GM21717 (cell line): ENCODE data around the gene AHCYL2.
"Not testable (repeated sequence)": the region's sequence is repeated elsewhere in the genome, so short reads cannot be mapped to it uniquely, and the experiment has no call there.

Source experiments
- ATAC-seq: cut with Tn5 transposase; IDR thresholded peaks from one replicate; pipeline ENCODE4 v1.9.1; 2021; ENCODE audit warnings: mild to moderate bottlenecking, moderate library complexity; ENCODE audit not compliant: unreplicated experiment

Gene AHCYL2

DNA sequence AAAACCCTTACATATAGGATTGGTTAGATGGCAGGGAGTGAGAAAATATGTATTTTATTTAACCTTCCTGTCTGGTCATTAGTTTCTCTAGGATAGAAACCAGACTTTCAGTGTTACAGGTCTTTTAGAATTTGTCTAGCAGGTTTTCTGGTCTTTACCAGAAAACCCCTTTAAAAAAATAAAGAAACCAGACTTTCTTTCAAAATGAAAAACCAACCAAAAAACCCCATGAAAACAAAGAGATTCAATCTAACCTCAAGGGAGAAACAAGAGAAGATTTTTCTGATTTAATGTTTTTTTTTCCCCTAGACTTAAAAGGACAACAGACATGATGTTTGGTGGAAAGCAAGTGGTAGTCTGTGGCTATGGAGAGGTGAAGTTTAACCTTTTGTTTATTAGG lies 180.7 kb downstream of the AHCYL2 start:
- no peak for ATAC-seq

DNA sequence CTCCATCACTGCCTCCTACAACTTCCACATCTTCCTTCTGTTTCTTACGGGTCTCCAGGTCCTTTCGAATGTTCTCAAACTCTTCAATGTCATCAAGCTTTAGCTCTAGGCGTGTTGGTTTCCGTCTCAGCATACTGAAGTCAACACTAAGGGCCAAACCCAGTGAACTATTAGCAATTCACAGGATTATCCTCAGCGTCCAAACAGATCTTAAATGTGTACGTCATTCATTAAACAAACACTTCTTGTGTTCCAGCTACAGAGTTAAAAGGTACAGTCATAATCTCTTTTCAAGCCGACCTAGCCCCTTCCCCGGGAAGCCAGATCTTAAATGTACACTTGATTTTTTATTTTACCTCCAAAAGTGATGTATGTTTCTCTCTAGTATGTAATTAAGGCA lies 185.4 kb downstream of the AHCYL2 start:
- not testable (repeated sequence) for ATAC-seq

DNA sequence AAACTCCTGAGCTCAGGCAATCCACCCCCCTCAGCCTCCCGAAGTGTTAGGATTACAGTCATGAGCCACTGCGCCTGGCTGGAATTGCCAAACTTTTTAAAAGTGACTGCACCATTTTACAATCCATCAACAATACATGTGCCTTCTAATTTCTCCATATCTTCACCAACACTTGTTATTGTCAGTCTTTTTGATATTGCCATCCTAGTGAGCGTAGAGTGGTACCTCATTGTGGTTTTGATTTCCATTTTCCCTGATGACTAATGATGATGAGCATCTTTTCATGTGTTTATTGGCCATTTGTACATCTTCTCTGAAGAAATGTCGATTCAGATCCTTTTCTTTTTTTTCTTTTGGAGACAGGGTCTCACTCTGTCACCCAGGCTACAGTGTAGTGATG lies 187.7 kb downstream of the AHCYL2 start:
- no peak for ATAC-seq

DNA sequence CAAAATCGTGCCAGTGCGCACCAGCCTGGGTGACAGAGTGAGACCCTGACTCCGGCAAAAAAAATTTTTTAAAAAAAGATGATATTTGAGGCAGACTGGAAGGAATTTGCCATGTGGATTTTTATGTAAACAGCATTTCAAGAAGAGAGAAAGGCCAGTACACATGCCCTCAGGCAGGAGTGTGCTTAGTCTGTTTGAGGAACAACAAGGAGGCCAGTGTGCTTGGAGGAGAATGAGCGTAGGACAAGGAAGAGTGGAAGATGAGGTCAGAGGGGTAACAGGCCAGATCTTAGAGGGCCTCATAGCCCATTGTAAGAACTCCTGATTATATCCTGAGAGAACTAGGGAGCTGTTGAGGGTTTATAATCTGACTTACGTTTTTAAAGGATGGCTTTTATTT lies 192.2 kb downstream of the AHCYL2 start:
- ATAC-seq: no peak

DNA sequence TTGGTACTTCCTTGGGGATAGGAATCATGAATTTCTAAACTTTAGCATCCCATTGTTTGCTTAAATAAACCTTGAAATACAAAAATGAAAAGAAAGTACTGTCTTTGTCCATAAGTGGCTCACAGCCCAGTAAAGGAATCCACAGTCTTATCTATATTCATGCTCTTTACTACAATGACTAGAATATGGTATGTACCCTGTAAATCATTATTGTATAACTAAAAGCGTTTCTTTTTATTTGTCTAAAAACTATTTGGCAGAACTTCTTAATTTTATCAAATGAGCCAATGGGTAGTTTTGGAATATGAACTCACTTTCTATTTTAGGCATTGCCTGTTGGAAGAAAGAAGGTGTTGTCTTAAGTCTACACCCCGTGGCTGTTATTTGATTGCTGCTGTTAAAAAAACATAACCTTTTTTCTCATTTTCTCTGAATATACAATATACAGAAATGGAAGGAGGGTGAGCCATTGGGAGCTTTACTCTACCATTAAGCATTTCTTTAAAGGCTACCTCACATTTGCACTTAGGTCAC lies 197.0 kb downstream of the AHCYL2 start:
- ATAC-seq: no peak

DNA sequence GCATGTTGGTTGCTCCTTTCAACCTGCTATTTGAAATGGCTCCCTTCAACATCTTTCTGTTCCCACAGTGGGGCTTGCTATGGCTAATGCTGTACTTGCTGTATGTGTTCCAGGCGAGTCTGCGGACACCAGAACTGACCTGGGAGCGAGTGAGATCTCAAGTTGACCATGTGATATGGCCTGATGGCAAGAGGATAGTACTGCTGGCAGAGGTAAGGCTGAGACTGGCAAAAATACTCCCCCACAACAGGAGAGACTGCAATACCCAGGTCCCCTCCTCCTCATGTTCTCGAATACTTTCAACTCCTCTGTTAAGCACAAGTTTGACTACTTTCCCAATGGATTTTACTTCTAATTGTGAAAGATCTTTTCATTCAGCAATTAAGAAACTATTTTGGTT lies 197.9 kb downstream of the AHCYL2 start:
- ATAC-seq: no peak

DNA sequence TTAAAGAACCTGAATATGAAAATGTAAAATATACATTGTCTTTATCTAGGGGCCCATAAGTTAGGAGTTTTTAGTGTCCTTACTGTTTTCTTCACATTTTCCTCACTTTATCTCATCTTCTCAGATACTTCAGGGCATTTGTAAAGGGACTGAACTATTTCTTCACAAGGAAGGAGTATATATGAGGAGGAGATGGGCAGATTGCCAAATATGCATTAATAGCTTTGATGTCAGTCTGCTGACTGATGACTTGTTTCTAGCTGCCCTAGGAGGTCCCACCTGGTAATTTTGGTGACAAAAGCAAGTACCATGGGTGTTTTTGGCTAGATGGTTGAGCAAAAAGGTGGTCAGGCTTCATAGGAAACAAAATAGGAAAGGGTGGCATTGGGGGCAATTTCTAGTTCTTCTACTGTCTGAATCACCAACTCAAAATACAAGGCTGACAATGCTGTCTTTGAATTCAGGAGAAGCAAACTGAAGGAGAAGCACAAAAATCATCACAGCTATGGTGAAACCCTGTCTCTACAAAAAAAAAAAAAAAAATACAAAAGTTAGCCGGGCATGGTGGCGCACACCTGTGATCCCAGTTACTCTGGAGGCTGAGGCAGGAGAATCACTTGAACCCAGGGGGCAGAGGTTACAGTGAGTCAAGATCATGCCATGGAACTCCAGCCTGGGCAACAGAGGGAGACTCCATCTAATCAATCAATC lies 199.0 kb downstream of the AHCYL2 start:
- ATAC-seq: no peak

DNA sequence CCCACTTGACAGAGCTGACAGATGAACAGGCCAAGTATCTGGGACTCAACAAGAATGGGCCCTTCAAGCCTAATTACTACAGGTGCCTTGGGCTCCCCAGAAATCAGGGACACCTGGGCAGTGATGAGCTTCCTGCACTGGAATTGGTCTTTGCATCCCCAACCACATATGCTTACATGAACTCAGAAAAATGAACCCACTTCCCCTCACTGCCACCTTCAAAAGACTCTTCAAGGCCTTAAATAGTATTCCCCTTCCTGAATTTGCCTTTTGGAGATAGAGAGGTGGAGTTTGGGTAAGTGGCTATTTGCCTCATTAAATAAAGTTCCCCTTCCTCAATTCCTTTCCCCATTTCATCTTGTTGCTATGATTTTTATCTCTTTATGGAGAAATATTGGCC lies 201.7 kb downstream of the AHCYL2 start:
- no peak for ATAC-seq

DNA sequence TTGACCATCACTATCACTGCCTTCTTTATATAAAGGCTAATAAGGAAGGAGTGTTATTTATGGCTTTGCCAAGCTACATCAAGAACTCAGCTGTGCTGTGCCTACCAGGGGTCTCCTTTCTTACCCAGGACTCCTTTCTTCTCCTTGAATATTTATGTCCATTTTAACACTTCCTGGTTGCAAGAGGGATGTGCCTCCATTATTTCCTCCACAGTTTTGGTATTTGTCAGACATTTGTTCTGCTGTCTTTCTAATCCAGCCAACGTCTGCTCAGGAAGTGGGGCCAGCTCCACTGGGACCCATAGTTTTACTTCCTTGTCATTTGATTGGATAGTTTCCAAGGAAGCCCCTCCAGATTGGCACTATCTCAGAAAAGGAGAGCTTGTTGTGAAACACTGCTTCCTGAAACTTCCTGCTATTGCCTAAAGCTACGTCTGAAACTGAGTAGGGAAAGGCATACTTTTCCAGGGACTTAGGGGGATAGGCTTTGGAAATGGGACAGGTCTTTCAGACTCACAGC lies 202.8 kb downstream of the AHCYL2 start:
- ATAC-seq: no peak

DNA sequence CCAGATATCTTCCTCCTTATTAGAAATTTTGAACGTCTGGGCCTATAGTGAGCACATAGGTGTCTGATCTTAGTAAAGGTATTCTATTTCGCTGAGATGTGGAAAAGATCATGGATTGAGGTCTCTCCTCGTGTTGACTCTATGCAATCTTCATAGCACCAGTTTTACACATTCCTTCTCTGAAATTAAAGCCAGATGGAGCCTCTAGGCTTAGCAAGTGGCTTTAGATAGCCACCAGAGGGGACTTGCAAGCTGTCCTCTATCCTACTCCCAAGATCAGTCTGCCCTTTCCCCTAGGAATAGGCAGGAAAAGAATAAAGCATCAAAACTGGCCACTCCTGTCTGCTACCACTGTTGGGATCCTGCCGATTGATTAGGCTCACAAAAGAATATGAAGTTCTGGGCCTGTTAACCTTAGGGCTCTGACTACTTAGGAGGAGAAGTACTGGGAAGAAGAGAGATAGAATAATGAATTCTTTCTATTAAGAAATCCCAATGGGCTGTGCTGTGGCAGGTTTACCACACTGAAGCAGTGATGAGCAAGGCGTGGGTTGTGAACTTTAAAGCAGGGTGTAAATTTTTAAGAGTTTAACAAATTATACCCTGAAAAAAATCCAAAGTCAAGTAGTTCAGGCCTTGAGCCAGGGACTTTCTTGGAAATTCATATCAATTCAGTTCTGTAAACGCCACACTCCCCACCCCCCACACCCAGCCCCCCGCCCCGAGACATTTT lies 207.2 kb downstream of the AHCYL2 start:
- no peak for ATAC-seq

DNA sequence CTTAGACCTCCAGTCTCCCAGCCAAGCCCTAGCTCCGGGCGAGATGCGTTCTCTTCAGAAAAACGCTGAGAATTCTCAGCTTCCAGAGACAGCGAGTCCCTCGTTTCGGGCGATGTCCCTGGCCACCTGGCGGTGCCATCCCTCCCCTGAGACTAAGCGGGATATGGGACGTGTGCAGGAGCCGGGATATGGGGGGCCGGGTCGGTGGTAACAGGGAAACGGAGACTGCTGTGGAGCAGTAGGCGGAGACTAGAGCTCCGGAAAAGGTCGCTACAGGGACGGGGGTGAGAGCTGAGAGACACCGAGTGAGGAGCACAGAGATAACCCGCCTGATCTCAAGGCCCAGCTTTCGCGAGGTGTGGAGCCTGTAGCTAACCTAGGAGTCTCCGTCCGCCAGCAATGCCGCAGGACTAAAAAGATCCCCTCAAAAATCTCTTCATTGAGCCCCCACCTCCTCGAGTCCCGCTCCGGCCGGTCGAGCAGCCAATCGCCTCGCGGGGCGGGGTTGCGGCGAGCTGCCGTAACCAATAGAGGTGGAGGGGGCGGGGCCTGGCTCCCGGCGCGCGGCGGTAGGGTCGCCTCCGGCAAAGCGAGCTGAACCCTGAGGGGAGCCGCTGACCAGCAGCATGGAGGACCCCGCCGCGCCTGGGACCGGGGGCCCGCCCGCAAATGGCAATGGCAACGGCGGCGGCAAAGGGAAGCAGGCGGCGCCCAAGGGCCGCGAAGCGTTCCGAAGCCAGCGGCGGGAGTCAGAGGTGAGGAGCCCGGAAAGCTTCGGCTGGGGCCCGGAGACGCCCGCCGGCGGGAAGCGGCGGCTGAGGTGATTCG lies 209.2 kb downstream of the AHCYL2 start, which contains the start of gene STRIP2:
STRIP2 (plus strand) TSS at position 586 of the 828 bp plus-strand sequence; CDS start at position 627, 41 bp downstream.
- ATAC-seq: peak; percentile 97

DNA sequence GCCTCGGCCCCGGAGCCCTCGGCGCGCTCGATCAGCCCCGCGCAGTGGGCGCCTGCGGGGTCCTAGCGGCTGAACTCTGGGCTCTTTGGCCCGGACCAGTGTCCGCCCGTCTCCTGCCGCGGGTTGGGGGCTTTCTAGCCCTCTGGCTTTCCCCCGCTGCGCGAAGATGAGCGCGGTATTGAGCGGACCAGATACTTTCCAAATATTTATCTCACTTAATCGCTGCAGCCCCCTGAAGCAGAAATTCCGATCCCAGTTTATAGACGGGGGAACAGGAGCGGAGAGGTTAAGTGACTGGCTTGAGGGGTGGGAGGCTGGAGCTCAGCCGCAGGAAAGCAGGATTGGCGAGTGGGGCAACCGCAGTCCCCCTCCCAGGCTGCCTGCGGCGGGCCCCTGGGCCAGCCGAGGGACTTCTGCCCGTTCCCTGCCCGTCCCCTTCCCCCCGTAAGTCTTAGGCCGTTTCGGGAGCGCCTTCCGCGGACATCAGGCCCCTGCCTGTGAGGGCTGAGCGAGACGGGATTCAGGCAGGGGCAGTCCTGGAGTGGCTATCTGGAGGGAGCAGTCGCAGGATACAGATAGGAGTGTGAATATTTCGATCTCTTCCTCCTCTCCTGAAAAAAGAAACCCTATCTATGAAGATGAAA lies 210.0 kb downstream of the AHCYL2 start:
- no peak for ATAC-seq

DNA sequence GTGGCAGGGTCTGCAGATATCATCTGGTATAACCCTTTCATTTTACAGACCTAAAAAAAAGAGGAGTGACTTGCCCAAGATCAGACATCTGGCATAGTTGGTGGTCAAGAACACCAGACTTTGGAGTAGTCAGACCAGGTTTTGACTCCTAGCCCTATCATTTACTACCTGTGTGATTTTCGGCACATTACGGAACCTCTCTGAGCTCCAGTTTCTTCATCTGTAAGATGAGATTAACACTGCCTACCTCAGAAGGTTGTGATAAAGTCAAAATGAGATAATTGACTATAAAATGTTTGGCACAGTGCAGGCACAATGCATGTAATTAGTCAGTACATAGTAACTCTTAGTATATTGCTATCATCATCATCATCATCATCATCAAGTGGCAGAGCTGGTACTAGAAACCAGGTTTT lies 210.6 kb downstream of the AHCYL2 start:
- no peak for ATAC-seq

DNA sequence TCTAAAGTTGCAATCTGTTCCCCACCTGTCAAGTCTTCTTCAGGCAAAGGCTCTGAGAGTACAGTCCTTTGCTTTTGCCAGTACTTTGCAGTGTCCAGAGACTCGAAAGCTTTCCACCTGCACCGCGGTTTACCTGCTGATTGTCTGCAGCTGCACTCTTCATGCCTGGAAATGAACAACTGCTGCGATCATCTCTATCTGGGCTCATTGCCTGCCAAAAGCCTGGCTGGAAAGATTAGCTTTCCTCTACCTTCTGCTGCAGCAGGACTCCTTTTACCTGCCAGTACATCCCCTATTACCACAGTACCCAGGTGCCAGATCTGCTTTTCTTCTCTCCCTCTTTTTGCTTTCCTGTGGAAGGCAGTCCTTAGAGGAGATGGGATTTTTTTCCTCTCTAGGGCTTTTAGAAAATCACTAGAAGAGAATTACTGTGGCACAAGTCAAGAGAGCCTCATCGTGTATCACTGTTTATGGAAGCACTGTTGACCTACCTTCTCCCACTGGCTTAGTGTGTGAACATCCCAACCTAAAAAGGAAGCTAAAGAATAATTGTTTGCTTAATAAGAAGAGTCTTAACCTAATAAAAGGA lies 211.6 kb downstream of the AHCYL2 start:
- no peak for ATAC-seq

DNA sequence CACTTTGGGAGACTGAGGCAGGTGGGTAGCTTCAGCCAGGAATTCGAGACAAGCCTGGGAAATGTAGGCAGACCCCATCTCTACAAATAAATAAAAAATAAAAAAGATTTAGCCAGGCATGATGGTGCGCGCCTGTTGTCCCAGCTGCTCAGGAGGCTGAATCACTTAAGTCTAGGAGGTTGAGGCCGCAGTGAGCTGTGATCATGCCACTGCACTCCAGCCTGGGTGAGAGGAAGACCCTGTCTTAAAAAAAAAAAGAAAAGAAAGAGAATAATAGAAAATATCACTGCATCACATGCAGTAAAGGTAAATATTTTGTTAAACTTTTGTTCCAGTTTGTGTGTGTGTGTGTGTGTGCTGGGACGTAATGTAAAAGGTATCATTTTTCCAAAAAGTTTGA lies 212.4 kb downstream of the AHCYL2 start:
- no peak for ATAC-seq

DNA sequence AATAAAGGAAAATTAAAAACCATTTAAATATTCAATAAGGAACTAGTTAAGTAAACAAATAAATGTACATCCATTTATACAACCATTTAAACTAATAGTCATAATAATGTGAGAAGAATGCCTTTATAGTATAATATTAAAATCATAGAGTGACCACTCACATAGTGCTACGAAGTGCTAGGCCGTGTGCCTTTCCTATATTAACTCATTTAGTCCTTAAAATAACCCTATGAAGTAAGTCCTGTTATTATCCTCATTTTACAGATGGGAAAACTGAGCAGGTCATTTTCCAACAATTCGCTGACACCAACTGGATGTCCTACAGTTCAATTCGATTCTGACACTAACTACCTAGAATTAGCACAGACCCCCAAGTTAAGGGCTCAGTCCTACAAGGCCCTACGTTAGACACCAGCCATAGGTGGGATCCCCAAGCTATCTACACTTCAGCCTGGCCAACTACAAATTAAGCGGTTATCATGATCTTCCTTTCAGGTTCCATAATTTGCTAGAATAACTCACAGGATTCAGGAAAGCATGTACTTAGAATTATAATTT lies 213.5 kb downstream of the AHCYL2 start:
- ATAC-seq: no peak

DNA sequence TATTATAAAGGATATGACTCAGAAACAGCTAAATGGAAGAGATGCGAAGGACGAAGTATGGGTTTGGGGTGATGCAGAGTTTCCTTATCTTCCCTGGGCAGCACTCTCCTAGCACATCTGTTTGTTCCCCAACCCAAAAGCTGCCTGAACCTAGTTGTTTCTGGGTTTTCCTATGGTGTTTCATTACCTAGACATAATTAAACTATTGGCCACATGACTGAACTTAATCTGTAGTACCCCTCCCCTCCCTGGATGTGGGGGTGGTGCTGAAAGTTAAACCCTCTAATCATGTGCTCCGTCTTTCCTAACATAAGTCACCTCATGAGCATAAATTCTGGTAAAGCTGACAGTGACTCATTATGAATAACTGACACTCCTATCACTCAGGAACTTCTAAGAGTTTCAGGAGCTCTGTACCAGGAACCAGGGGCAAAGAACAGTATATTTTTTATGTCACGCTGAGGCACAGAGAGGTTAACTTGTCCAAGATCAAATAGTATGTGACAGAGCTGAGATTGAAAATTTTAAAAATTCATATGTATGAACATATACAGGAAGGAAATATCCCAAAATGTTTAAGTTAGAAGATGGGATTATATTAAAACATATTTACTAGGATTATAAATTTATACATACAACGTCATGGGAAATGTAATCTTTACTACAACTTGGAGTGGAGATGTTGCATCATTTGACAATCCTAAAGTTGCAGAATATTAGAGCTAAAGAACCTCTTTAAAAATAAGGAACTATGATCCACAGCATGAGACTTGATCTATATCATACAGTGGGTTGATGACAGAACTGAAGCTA lies 214.2 kb downstream of the AHCYL2 start:
- ATAC-seq: no peak

DNA sequence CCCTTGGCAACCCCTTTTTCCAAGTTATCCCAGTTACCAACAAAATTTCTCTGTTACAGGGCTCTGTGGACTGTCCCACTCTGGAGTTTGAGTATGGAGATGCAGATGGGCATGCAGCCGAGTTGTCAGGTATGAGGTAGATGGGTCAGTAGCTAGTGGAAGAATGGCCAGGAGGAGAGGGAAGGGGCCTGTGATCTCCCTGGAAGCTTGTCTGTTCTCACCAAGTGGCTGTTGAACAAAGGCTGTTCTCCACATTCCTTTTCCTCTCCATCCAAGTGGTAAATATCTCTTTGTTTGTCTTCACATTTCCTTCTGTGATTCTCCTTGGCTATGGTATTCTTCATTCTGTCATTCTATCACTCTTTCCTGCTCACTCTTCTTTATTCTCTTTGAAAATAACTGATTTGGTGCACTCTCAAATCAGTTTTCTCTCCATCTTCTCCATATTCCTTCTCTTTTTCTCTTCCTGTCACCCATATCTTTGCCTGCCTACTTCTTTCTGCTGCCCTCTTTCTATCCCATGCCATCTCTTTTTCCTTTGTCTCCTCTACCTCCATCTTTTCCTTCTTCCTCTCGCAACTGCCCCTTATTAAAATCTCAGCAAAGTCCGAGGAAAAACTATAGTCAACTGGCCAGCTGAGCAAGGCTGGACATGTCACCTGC lies 215.3 kb downstream of the AHCYL2 start:
- no peak for ATAC-seq

DNA sequence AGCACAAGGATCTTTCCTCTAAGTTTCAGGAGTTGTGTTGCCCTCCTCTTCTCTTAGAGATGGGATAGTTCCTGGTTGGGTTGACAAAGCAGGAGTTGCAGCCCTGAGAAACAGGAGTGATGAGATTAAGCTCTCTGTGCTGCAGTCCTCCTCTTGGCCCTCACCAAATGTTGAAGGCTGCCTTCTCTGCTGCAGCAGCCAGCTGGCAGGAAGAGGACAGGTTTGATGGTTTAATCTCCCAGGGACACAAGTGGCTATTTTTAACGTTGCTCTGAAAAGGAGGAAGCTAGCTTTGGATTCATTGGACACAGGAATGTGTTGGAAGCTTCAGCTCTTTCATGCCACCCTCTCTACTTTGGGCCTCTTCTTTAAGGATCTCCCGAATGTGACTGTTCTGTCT lies 218.8 kb downstream of the AHCYL2 start:
- ATAC-seq: no peak
